SKM-1 (cell line): ENCODE results near the gene AIPL1.

Experiments
- DNase-seq: peaks from one replicate; lab custom pipeline; 2025; ENCODE audit not compliant: unreplicated experiment; lab: John Stamatoyannopoulos, UW

AIPL1 gene

GRCh38 chr17:6374761-6375312, 60.1 kb downstream of the AIPL1 start:
- DNase-seq, result no peak

GRCh38 chr17:6374271-6374691, 60.6 kb downstream of the AIPL1 start:
- no peak for DNase-seq
